HG02588 (cell line): ENCODE measurements around the gene MUC5AC.
"Not testable (repeated sequence)": the region's sequence is repeated elsewhere in the genome, so short reads cannot be mapped to it uniquely, and the experiment has no call there.

Source experiments
- ATAC-seq: cut with Tn5 transposase; IDR thresholded peaks from one replicate; pipeline ENCODE4 v1.9.1; 2021; ENCODE audit warnings: mild to moderate bottlenecking, moderate library complexity; ENCODE audit not compliant: unreplicated experiment

The MUC5AC gene

DNA sequence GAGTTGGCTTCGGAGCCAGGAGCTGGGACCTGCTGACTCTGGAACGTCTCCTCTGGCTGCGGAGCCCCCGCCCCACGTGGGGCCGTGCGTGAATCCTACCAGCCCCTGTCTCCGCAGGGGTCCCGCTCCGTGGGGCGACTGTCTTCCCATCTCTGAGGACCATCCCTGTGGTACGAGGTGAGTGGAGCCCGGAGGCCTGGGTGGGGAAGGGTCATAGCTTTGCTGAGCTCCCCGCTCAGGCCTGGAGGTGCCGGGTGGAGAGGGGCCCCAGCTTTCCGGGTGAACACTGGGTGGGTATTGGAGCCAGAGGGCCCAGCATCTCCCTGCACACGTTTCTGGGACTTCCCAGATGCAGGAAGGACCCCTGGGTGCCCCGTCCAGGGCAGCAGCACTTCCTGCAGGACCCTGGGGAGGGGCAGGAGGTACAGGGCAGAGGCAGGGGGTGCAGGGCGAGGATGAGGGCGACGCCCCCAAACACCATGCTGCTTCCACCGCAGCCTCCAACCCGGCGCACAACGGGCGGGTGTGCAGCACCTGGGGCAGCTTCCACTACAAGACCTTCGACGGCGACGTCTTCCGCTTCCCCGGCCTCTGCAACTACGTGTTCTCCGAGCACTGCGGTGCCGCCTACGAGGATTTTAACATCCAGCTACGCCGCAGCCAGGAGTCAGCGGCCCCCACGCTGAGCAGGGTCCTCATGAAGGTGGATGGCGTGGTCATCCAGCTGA, 3.8 kb downstream of the MUC5AC start:
- ATAC-seq = no peak

DNA sequence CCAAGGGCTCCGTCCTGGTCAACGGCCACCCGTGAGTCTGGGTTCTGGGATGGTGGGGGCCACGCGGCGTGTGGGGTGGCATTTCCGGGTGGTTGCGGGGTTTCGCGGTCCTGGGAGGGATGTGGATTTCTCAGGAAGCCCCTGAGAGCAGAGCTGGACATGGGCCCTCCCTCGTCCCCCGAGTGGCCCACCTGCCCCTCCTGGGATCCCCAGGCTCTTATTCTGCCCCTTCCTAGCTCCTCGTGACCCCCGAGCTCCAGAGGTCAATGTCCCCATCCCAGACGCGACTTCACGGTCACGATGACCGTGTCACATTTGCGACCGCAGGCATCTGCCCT, 4.4 kb downstream of the MUC5AC start:
- ATAC-seq = no peak

DNA sequence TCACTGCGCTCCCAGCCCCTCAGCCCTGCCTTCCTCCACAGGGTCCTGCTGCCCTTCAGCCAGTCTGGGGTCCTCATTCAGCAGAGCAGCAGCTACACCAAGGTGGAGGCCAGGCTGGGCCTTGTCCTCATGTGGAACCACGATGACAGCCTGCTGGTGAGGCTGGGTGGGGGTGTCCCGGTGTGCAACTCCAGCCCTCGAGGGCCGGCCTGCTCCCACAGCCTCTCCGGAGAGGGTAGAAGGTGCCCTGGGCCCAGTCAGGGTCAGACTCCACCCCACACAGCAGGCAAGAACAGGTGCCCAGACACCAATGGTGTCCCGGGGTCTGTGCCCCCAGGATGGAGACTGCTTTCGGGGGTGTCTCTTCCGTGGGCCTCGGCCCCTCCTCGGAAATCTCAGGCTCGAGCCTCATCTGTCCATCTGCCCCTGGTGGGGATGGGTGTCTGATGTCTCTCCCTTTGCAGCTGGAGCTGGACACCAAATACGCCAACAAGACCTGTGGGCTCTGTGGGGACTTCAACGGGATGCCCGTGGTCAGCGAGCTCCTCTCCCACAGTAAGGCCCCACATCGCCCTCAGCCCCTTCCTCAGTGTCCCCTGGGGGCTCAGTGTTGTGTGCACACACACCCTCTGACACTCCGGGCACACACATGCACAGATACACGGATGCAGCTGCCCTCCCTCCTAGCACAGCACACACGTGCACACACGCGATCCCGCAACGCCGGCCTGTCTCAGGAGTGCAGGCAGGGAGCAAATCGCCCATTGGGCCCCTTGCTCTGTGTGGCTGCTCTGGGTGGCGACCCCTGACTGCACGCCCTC, 4.9 kb downstream of the MUC5AC start:
- ATAC-seq = no peak

DNA sequence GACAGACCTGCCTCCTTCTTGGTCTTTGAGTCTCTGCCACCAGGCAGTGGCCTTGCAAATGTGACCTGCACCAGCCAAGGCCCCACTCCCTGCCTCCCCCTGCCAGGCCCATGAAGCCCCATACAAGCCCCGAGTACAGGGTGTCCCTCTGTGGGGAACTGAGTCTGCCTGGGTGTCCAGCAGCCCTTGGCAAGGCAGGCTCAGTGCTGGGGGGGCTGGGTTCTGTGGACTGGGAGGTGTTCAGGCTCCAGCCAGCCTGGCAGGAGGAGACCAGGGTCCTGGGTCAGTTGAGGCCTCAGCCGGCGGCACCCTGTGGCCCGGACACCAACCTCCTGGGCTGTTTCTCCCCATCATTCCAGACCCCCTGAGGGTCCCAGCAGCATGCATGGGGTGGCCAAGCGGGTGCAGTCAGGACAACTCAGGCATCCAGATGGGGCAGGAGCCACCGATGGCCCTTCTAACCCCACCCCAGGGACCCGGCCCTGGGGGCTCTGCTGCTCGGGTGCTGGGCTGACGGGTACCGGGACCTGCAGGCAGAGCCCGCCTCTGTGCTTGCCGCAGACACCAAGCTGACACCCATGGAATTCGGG, 5.7 kb downstream of the MUC5AC start:
- ATAC-seq = no peak

DNA sequence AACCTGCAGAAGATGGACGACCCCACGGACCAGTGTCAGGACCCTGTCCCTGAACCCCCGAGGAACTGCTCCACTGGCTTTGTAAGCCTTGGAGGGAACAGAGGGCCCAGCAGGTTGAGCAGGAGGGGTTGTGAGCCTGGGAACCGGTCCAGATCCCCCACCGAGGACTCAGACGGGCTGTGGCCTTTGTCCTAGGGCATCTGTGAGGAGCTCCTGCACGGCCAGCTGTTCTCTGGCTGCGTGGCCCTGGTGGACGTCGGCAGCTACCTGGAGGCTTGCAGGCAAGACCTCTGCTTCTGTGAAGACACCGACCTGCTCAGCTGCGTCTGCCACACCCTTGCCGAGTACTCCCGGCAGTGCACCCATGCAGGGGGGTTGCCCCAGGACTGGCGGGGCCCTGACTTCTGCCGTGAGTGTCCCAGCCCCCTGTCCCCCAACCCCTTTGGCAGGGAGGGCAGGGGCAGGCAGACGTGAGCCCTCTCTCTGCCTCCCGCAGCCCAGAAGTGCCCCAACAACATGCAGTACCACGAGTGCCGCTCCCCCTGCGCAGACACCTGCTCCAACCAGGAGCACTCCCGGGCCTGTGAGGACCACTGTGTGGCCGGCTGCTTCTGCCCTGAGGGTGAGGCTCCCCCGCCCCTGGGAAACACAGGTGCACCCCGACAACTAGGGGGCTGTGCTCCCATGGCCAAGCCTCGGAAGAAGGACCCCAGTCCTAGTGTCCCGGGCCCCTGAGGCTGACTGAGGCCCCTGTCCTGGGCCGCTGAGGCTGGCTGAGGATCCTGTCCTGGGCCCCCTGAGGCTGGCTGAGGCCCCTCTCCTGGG, 6.4 kb downstream of the MUC5AC start:
- no peak for ATAC-seq

DNA sequence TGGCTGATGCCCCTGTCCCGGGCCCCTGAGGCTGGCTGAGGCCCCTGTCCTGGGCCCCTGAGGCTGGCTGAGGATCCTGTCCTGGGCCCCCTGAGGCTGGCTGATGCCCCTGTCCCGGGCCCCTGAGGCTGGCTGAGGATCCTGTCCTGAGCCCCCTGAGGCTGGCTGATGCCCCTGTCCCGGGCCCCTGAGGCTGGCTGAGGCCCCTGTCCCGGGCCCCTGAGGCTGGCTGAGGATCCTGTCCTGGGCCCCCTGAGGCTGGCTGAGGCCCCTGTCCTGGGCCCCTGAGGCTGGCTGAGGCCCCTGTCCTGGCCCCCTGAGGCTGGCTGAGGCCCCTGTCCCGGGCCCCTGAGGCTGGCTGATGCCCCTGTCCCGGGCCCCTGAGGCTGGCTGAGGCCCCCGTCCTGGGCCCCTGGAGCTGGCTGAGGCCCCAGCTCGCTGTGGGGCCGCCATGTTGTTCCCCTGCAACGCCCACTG, 7.1 kb downstream of the MUC5AC start:
- not testable (repeated sequence) for ATAC-seq

DNA sequence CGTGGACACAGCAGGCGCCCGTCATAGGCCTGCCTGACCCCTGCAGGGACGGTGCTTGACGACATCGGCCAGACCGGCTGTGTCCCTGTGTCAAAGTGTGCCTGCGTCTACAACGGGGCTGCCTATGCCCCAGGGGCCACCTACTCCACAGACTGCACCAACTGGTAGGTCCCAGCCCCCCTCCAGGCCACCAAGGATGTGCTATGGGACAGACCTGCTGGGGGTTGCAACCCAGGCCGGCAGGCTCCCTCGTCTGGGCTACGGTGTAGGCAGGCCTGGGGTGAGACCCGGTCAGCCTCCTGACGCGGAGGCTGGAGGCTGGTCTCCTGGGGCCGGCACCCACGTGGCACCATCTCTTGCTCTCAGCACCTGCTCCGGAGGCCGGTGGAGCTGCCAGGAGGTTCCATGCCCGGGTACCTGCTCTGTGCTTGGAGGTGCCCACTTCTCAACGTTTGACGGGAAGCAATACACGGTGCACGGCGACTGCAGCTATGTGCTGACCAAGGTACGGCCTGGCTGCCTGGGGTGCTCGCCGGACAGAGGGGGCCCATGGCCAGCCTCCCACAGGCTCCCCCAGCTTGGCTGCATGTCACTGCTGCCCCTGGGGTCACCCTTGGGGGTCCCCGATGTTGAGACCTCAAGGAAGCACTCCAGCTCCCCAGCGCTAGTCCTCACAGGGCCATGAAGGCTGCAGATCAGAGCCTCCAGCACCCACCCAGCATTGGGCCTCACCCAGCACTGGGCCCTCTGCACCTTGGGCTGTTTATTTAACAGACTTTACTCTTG, 7.7 kb downstream of the MUC5AC start:
- ATAC-seq = no peak

DNA sequence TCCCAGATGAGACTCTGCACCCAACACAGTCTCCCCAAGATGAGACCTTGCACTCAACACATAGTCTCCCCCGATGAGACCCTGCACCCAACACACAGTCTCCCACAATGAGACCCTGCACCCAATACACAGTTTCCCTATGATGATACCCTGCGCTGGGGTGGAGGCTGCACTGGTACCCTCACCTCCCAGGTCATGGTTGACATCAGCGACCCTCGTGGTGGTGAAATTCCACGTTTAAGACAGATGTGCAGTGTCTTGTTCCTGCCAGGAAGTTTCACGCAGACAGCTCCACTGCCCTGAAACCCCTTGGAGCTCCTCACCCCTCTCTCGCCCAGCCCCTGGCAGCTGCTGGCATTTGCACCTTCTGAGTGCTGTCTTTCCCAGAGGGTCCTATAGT, 9.5 kb downstream of the MUC5AC start:
- ATAC-seq = no peak

DNA sequence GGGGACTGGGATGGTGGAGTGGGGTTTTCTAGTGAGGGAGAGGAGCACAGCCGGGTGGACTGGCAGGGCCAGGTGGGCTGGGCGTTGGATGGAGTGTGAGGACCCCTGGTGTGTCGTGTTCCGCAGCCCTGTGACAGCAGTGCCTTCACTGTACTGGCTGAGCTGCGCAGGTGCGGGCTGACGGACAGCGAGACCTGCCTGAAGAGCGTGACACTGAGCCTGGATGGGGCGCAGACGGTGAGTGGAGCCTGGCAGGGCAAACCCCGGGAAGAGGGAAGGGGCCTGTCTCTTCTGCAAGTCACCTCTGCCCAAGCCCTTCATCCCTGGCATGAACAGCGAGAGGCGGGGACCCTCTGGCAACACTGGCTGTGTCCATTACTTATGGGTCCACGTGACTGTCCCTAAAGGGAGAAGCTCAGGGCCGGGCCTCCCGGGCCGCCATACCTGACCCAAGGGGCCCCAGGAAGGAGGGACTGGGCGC, 10.0 kb downstream of the MUC5AC start:
- ATAC-seq = no peak

DNA sequence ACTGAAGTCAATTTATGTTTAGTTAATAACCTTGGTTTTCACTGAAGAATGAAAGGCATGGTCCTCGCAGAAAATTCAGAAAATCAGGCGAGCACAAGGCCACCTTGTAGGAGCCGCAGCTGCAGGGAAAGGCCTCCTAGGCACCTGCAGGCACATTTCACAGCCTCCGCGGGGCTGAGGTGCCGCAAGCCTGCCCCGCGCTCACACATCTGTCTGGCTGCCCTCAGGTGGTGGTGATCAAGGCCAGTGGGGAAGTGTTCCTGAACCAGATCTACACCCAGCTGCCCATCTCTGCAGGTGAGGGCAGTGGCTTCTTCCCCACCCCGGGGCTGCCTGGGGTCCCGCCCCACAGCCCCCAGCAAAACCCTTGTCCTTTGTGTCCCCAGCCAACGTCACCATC, 10.5 kb downstream of the MUC5AC start:
- ATAC-seq = no peak

DNA sequence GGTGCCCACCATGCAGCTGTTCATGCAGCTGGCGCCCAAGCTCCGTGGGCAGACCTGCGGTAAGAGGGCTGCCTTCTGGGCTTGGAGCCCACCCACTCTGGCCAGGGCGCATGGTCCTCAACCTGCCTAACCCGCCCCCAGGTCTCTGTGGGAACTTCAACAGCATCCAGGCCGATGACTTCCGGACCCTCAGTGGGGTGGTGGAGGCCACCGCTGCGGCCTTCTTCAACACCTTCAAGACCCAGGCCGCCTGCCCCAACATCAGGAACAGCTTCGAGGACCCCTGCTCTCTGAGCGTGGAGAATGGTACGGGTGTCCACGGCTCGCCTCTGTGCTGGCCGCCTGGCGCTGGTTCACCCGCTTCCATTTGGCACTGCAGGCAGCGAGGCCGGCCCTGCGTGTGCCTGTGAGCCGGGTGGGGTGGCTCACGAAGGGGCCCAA, 11.0 kb downstream of the MUC5AC start:
- ATAC-seq = no peak

DNA sequence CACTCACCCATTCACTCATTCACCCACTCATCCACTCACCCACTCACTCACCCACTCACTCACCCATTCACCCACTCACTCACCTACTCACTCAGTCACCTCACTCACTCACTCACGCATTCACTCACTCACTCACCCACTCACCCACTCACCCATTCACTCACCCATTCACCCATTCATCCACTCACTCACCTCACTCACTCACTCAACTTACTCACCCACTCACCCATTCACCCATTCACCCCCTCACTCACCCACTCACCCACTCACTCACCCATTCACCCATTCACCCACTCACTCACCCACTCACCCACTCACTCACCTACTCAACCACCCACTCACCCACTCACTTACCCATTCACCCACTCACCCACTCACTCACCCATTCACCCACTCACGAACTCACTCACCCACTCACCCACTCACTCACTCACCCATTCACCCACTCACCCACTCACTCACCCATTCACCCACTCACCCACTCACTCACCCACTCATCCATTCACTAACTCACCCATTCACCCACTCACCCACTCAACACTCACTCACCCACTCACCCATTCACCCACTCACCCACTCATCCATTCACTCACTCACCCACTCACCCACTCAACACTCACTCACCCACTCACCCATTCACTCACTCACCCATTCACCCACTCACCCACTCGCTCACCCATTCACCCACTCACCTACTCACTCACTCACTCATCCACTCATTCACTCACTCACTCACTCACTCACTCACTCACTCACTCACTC, 13.7 kb downstream of the MUC5AC start:
- no peak for ATAC-seq

DNA sequence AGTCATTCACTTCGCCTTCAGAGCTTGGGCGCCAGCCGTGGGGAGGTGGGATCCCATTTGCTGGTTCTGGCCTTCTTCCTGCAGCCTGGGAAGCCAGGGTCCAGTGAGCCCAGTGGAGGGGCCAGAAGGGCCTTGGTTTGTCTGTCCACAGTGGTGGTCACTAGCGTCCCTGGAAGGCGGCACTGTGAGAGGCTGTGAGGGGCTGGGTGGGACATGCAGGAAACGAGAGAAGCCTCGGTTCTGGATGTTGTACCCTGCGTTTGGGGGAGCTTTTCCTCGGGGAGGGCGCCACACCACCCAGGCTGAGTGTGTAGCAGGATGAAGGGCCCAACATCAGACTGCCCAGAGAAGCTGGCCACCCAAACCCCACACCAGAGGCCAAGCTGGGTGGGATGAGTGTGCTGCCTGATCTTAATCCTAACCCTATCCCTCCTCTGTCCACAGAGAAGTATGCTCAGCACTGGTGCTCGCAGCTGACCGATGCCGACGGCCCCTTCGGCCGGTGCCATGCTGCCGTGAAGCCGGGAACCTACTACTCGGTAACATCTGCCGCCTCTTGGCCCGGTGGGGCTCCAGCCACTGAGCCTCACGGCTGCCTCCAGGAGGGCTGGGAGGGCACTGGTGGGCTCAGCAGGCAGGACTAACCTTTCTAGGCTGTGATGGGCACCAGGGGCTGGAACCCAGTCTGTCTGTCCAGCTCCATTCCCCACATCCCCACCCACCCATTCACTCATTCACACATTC, 14.4 kb downstream of the MUC5AC start:
- ATAC-seq = no peak

DNA sequence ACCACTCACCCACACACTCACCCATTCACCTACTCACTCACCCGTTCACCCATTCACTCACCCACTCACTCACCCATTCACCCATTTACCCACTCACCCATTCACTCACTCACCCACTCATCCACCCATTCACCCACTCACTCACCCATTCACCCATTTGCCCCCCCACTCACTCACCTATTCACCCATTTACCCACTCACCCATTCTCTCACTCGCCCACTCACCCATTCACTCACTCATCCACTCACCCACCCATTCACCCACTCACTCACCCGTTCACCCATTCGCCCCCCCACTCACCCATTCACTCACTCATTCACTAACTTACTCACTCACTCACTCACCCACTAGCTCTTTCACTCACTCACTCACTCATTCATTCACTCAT, 15.0 kb downstream of the MUC5AC start:
- ATAC-seq = no peak

DNA sequence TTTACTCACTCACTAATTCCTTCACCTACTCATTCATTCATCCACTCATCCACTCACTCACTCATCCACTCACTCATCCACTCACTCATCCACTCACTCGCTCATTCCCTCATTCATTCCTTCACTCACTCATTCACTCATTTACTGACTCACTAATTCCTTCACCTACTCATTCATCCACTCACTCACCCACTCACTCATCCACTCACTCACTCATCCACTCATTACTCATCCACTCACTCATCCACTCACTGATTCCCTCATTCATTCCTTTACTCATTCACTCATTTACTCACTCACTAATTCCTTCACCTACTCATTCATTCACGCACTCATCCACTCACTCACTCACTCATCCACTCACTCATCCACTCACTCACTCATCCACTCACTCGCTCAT, 15.6 kb downstream of the MUC5AC start:
- ATAC-seq = not testable (repeated sequence)

DNA sequence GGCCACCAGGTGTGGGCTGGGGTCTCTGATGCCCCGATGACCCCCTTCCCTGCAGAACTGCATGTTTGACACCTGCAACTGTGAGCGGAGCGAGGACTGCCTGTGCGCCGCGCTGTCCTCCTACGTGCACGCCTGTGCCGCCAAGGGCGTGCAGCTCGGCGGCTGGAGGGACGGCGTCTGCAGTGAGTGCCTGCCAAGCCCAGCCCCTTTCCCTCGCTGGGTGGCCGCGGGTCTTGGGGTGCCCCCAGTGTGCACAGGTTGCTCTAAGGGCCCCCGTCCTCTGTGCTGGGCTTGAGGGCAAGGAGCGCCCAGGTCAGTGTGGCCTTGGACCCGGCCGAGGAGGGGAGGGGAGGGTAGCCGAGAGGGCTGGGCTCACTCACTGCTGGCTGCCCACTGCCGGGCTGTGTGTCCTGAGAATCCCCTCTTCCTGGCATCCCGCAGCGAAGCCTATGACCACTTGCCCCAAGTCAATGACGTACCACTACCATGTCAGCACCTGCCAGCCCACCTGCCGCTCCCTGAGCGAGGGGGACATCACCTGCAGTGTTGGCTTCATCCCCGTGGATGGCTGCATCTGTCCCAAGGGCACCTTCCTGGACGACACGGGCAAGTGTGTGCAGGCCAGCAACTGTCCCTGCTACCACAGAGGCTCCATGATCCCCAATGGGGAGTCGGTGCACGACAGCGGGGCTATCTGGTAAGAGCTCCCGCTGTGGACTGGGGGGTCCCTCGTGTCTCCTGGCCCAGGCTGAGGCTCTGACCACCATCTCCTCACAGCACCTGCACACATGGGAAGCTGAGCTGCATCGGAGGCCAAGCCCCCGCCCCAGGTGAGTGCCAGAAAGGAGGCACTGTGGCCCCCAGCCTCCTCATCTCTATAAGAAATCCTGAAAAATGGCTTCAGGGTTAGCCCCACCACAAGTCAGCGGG, 17.0 kb downstream of the MUC5AC start:
- ATAC-seq = no peak

DNA sequence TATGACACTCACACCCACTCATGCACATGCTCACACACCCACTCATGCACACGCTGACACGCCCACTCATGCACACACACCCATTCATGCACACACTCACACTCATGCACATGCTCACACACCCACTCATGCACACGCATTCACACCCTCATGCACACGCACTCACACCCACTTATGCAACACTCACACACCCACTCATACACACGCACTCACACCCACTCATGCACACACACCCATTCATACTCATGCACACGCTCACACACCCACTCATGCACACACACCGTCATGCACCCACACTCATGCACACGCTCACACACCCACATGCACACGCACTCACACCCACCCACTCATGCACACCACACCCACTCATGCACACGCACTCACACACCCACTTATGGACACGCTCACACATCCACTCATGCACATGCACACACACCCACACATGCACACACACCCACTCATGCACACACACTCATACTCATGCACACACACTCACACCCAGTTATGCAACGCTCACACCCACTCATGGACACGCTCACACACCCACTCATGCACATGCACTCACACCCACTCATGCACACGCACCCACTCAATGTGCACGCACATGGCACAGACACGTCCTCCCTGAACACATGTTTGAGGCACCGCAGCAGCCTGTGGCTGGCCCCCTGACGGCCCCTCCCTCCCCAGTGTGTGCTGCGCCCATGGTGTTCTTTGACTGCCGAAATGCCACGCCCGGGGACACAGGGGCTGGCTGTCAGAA, 17.9 kb downstream of the MUC5AC start:
- ATAC-seq = no peak
